Bronchial epithelial cell (primary cell): ENCODE data around the gene IL3. TPM values are rescaled to one million over a fixed set of nuclear protein-coding genes. Genes with fewer than 3 reads are reported as not detected.

Experiments used
- DNase-seq: peaks from one replicate; pipeline ENCODE4 v3.0.0-alpha.2; 2010; ENCODE audit warnings: low read depth
- FAIRE-seq: peaks from 2 replicates; lab custom pipeline; 2011; peaks lifted over from hg19 to GRCh38; lab: Jason Lieb, UNC
- H3K27me3 ChIP-seq: 2 replicates; pipeline ENCODE4 v1.5.1; 2011; ENCODE audit warnings: low read length; ENCODE audit not compliant: control insufficient read depth, insufficient read depth
- H3K36me3 ChIP-seq: 2 replicates; pipeline ENCODE4 v1.5.1; 2011; ENCODE audit warnings: low read length; ENCODE audit not compliant: control insufficient read depth, insufficient read depth
- H3K4me3 ChIP-seq: 2 replicates; pipeline ENCODE4 v1.5.1; 2011; ENCODE audit warnings: mild to moderate bottlenecking, low read depth, low read length, control low read depth
- total RNA-seq: library from RNA; depleted of rRNA; stranded (reverse); fragments of >200 nt; gene quantifications from 2 replicates; pipeline ENCODE4 v1.2.1, GENCODE V29; 2014
- TF ChIP-seq, protein P1 (sequence below): IDR thresholded peaks from 2 replicates; pipeline ENCODE4 v1.5.1; 2011; ENCODE audit warnings: mild to moderate bottlenecking, moderate library complexity, low read length, control low read depth, inconsistent platforms; ENCODE audit not compliant: insufficient read depth, severe bottlenecking

IL3 gene
- total RNA-seq, 1 donor from 2014 or later, result not detected

DNA sequence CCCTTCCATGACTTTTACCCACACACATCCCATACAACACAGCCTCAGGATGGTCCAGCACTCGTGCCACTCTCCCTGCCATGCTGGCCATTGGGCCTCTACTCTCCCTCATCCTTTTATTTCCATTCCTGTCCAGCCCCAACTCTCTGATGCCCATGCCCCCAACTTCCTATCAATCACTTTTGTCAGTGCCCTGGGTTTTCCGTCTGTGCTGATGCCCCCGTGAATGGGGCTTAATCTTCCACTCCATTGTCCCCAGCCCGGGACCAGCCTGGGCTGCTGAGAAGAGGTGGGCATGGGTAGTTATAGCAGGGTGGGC, 36.4 kb upstream of the IL3 start:
- TF ChIP-seq, protein P1, sequence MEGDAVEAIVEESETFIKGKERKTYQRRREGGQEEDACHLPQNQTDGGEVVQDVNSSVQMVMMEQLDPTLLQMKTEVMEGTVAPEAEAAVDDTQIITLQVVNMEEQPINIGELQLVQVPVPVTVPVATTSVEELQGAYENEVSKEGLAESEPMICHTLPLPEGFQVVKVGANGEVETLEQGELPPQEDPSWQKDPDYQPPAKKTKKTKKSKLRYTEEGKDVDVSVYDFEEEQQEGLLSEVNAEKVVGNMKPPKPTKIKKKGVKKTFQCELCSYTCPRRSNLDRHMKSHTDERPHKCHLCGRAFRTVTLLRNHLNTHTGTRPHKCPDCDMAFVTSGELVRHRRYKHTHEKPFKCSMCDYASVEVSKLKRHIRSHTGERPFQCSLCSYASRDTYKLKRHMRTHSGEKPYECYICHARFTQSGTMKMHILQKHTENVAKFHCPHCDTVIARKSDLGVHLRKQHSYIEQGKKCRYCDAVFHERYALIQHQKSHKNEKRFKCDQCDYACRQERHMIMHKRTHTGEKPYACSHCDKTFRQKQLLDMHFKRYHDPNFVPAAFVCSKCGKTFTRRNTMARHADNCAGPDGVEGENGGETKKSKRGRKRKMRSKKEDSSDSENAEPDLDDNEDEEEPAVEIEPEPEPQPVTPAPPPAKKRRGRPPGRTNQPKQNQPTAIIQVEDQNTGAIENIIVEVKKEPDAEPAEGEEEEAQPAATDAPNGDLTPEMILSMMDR, result no peak
- Histone ChIP-seq H3K4me3 (no peak overlapping the region), H3K36me3 (no peaks in the 10 kb centered on the region), H3K27me3 (no peaks in the 10 kb centered on the region)
- DNase-seq (no peak), FAIRE-seq (no peak)

DNA sequence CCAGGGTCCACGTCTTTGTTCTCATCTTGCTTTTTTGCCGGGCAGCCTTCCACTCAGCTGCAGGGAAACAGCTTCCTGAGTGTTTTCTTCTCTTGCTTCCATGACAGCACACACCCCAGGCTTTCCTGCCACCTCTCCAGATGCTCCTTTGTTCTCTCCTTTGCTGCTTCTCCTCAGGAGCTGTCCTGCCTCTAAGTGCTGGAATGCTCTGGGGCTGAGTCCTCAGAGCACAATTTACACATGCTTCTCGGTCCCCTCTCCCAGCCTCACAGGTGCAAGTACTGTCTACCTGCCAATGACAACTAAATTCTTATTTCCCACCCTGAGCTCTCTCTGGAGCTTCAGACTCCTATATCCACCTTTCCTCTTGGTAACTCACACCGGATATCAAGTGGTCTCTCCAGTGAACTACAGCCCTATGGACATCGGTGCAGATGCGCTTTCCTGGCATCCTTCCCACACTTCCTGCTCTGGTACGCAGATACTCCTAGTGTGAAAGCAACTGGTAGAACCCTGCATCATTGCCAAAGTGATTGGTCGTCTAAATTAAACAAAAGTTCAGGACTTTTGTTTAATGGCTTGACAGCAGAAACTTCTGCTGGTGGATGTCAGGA, 35.6 kb upstream of the IL3 start:
- FAIRE-seq (no peak), DNase-seq (no peak)
- TF ChIP-seq, protein P1, result no peak
- no peak overlapping the region for H3K4me3 ChIP-seq
- H3K27me3 ChIP-seq, result no peaks in the 10 kb centered on the region
- no peaks in the 10 kb centered on the region for H3K36me3 ChIP-seq

DNA sequence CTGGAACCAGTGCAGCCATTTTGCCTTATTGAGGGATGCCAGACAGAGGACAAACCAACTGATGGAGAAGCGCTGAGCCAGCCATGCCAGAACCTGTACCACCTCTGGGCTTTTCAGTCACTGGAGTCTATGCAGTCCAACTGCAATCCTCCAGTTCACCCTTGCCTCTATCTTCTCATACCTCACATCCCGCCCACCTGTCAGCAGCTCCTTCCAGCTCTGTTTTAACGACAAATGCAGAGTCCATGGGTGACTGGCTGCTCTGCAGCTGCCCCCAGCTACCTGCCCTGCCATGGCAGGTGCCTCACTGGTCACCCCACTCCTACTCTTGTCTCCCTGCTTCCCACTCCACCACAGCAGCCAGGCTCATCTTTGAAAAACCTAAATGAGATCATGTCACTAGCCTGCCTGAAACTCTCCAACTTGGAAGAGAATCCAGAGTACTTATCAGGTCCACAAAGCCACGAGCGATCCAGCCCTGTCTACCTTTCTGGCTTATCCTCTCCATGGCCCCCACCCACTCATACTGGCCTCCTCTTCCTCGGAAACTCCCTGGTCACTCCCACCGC, 35.0 kb upstream of the IL3 start:
- Histone ChIP-seq H3K36me3 (no peaks in the 10 kb centered on the region), H3K4me3 (no peak overlapping the region), H3K27me3 (peaks cover 2% of the 10 kb centered on the region)
- no peak for FAIRE-seq
- no peak for DNase-seq
- TF ChIP-seq, protein P1, result no peak

DNA sequence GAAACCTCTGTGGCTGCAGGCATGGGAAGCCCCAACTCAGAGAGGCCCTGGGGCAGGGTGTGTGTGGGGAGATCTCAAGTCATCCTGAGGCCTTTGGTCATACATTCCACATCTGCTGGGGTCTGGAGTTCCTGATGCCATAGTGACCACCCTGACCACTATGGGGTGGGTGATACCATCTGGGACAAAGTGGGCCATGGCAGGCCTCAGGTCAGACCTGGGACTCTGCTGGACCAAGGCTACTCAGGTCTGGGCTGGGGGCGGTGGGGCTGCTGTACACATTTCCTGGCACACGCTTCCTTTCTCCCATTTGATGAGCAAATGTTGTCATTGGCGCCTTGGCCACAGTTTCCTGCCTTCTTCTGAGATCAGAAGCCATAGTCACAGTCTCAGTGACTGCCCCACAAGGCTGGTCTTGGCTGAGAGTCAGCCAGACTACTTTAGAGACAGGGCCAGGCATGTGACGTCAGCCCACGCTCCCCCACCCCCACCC, 33.9 kb upstream of the IL3 start:
- Histone ChIP-seq H3K4me3 (no peak overlapping the region), H3K27me3 (peaks cover 2% of the 10 kb centered on the region), H3K36me3 (no peaks in the 10 kb centered on the region)
- no peak for DNase-seq
- FAIRE-seq, result no peak
- TF ChIP-seq, protein P1, result no peak

DNA sequence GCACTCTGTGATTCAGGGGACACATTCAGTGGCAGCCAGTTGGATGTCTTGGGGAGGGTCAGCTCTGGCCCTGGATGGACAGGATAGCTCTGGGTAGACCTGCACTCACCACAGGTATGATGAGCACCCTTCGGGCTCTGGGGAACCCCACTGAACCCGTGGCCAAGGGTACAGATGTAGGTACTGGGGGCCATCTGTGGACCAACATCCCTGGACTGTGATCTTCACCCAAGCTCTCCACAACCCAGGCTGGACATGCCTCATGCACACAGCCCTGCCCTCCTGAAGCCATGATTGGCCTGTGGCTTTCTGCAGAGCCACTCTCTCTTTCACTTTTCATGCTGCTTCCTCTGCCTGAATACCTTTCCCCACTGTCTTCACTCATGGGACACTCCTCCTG, 33.4 kb upstream of the IL3 start:
- Histone ChIP-seq H3K27me3 (peaks cover 2% of the 10 kb centered on the region), H3K4me3 (no peak overlapping the region), H3K36me3 (no peaks in the 10 kb centered on the region)
- FAIRE-seq (no peak), DNase-seq (no peak)
- TF ChIP-seq, protein P1, result no peak
